ENCODE results near the gene MTM1. TPM values are rescaled to one million over a fixed set of nuclear protein-coding genes. Genes with fewer than 3 reads are reported as not detected.

Gene MTM1
- total RNA-seq, 1 donor from 2014 or later, result 9.8 TPM

DNA sequence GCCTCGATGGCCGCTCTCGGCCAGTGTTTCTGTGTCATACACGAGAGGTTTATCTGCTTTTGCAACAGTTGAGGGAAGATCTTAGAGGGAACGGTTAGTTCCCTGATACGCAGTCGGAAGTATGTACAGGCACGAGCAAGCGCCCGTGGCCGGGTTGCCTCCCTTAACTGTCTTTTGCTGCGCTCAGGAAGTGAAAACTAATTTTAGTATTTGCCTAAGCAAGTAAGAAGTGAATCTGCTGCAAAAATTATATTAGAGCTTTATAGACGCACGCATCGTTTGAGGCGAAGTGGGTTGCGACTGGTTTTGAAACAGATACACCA lies 695 bp downstream of the MTM1 start:
- no peak for TF ChIP-seq CTCF (conservative IDR thresholded peaks at IDR 0.05)
- no peaks in the 10 kb centered on the region for H3K36me3 Mint-ChIP-seq
- no peaks in the 10 kb centered on the region for H3K27me3 Mint-ChIP-seq
- peak overlapping the region; percentile 82 for H3K27ac Mint-ChIP-seq
- peaks cover 16% of the 10 kb centered on the region for H3K4me1 Mint-ChIP-seq (ENCODE audit: unreplicated experiment)
- H3K4me3 Mint-ChIP-seq, result peak overlapping the region; percentile 87
- no peak for DNase-seq (ENCODE audit: extremely low spot score, unreplicated experiment)
- no peaks in the 10 kb centered on the region for H3K9me3 Mint-ChIP-seq

GRCh38 chrX:150570512-150570911 lies 2.1 kb downstream of the MTM1 start:
- Mint-ChIP-seq H3K4me1 (ENCODE audit: unreplicated experiment) (peaks cover 21% of the 10 kb centered on the region), H3K27me3 (no peaks in the 10 kb centered on the region), H3K36me3 (no peaks in the 10 kb centered on the region), H3K4me3 (peak overlapping the region; percentile 72), H3K27ac (peak overlapping the region; percentile 48), H3K9me3 (no peaks in the 10 kb centered on the region)
- no peak for TF ChIP-seq CTCF (conservative IDR thresholded peaks at IDR 0.05)
- no peak for DNase-seq (ENCODE audit: extremely low spot score, unreplicated experiment)

GRCh38 chrX:150572206-150572605 lies 3.8 kb downstream of the MTM1 start:
- no peak for DNase-seq (ENCODE audit: extremely low spot score, unreplicated experiment)
- Mint-ChIP-seq H3K27me3 (no peaks in the 10 kb centered on the region), H3K36me3 (no peaks in the 10 kb centered on the region), H3K27ac (peak overlapping the region; percentile 94), H3K9me3 (no peaks in the 10 kb centered on the region), H3K4me3 (peak overlapping the region; percentile 71), H3K4me1 (ENCODE audit: unreplicated experiment) (peaks cover 15% of the 10 kb centered on the region)
- no peak for TF ChIP-seq CTCF (conservative IDR thresholded peaks at IDR 0.05)

DNA sequence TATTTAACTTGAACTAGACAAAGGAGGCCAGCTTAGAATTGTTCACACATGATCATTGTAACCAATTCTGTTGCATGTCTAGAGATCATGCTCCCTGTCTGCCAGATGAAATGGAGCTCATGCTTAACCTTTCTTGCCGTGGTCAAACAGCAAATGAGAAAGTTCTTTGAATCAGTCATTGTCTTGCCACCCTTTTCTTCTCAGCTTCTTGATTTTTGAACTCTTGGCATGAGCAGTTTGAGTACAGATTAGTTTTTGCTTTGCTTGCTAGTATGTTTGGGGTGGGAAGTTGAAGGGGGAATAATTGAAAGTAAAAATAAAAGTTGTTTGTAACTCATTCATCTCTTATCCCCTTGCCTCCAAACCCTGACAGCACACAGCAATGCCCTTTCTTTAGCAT lies 4.7 kb downstream of the MTM1 start:
- no peaks in the 10 kb centered on the region for H3K27me3 Mint-ChIP-seq
- no peaks in the 10 kb centered on the region for H3K36me3 Mint-ChIP-seq
- H3K9me3 Mint-ChIP-seq, result no peaks in the 10 kb centered on the region
- H3K27ac Mint-ChIP-seq, result peak overlapping the region; percentile 94
- H3K4me3 Mint-ChIP-seq, result no peak overlapping the region
- DNase-seq (ENCODE audit: extremely low spot score, unreplicated experiment), result no peak
- peaks cover 11% of the 10 kb centered on the region for H3K4me1 Mint-ChIP-seq (ENCODE audit: unreplicated experiment)
- no peak for TF ChIP-seq CTCF (conservative IDR thresholded peaks at IDR 0.05)

DNA sequence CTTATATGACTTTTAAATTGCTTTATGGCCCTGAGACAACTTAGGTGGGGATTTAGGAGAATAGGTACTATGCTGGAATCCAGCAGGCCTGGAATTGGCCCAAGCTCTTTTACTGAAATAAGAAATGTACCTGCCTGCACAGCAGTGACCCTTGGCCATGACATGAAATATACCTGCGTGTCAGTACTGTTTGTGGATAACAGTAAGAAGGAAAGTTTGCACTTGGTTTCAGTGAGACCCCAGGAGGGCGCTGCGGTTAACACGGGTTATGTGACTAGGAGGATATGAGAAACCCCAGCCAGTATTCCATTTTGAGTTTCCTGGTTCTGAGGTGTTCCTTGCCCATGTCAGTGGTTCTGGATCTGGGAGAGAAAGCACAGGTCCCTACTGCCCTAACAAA lies 5.3 kb downstream of the MTM1 start:
- peak overlapping the region; percentile 94 for H3K27ac Mint-ChIP-seq
- no peaks in the 10 kb centered on the region for H3K9me3 Mint-ChIP-seq
- no peaks in the 10 kb centered on the region for H3K27me3 Mint-ChIP-seq
- peaks cover 11% of the 10 kb centered on the region for H3K4me1 Mint-ChIP-seq (ENCODE audit: unreplicated experiment)
- no peak for TF ChIP-seq CTCF (conservative IDR thresholded peaks at IDR 0.05)
- no peaks in the 10 kb centered on the region for H3K36me3 Mint-ChIP-seq
- no peak overlapping the region for H3K4me3 Mint-ChIP-seq
- no peak for DNase-seq (ENCODE audit: extremely low spot score, unreplicated experiment)
